ENCODE data around the gene LTO1.

GRCh38 chr11:69669486-69669885 lies 5.7 kb downstream of the LTO1 start:
- TF ChIP-seq POLR2A (IDR thresholded peaks at IDR 0.05; ENCODE audit: low read length) (no peak), GATA1 (IDR thresholded peaks at IDR 0.05; ENCODE audit: low read depth, low read length) (no peak)

Data from erythroblast (primary cell).